Fibroblast of mammary gland (primary cell): ENCODE results near the gene TMEM17.

ENCODE experiments used
- DNase-seq: peaks from one replicate; pipeline ENCODE4 v3.0.0-alpha.2; 2010; ENCODE audit warnings: low read depth
- H3K4me3 ChIP-seq: 2 replicates; pipeline ENCODE4 v1.5.1; 2011; ENCODE audit warnings: low read depth, mild to moderate bottlenecking, low read length, moderate library complexity; ENCODE audit not compliant: control insufficient read depth
- CTCF ChIP-seq: conservative IDR thresholded peaks from 2 replicates; pipeline ENCODE4 v1.5.1; 2011; ENCODE audit warnings: low read depth, low read length, inconsistent platforms; ENCODE audit not compliant: control insufficient read depth, insufficient read depth

The TMEM17 gene

DNA sequence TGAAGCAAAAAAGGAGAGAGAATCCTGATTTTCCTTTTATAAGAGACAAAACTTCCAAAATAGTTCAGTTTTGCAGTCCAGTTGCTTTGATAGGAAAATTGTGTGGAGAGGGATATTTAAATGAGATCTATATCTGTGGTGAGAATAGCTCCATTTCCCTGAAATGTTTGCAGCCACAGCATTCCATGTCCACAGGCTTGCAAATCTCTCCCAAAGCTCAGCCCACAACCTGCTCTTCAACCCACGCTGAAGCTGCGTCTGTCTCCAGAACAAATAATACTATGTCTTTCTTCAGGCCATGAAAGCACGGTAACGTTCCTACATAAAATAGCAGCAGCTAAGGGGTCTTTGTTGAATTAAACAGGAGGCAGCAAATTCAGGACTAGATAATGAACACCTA, 31.8 kb downstream of the TMEM17 start:
- DNase-seq, result no peak
- H3K4me3 ChIP-seq, result no peak overlapping the region
- TF ChIP-seq CTCF, result no peak

GRCh38 chr2:62473246-62473827, 32.7 kb downstream of the TMEM17 start:
- no peak for DNase-seq
- no peak for TF ChIP-seq CTCF
- no peak overlapping the region for H3K4me3 ChIP-seq

GRCh38 chr2:62472312-62472711, 33.7 kb downstream of the TMEM17 start:
- TF ChIP-seq CTCF, result no peak
- DNase-seq, result peak; percentile 62
- no peak overlapping the region for H3K4me3 ChIP-seq

GRCh38 chr2:62471816-62472215, 34.2 kb downstream of the TMEM17 start:
- DNase-seq, result peak; percentile 13
- no peak overlapping the region for H3K4me3 ChIP-seq
- TF ChIP-seq CTCF, result no peak

DNA sequence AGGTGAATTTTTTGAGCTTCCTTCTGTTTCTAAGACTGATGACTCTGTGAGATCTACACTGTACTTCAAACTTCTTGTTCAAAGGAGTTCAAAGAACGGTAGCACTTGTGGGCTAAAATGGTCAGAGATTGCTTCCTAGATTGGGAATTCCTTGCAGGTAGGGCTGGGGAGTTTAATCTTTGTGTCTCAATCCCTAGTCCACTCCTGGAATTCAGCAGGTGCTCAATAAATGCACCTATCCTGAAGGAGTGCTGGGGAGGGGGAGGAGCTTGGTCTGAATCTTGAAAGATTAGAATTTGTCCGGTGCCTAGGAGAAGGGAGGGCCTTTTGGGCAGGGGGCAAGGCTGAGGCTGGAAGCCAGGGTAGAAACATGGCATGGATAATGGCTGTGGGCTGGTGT, 34.6 kb downstream of the TMEM17 start:
- no peak for DNase-seq
- no peak for TF ChIP-seq CTCF
- H3K4me3 ChIP-seq, result no peak overlapping the region

DNA sequence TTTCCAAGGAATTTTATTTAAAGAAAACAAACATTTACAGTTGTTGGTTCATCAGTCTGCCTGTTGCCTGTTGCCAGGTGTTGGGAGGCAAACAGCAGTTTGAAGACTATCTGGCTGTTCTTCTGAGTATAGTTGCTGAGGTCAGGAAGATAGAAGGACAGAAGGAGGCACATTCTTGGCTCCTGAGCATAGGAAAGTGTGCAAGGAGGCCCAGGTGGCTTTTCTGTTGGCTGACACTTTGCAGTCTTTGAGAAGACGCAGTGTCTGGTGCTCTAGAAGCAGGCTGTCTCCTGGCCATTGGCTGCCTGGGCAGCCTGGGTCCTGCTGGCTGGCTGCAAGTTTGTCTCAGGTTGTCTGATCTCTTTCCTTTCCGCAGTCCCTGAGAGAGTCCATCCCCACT, 36.4 kb downstream of the TMEM17 start:
- H3K4me3 ChIP-seq, result no peak overlapping the region
- TF ChIP-seq CTCF, result no peak
- no peak for DNase-seq

GRCh38 chr2:62469114-62469513, 36.9 kb downstream of the TMEM17 start:
- no peak overlapping the region for H3K4me3 ChIP-seq
- no peak for DNase-seq
- TF ChIP-seq CTCF, result no peak
